OCI-LY7 (cell line): Measurements from ENCODE around the gene MEIG1. TPM values are rescaled to one million over a fixed set of nuclear protein-coding genes. Genes with fewer than 3 reads are reported as not detected.

ENCODE experiments used
- Bru-seq: library from RNA; stranded (reverse); fragments of 400-500 nt; gene quantifications from one replicate; lab custom pipeline; 2021; lab: Mats Ljungman, UMichigan
- BruChase-seq, 2 experiments: library from RNA; stranded (reverse); fragments of 400-500 nt; gene quantifications; one replicate each; lab custom pipeline; 2021; lab: Mats Ljungman, UMichigan
- BruUV-seq: library from RNA; stranded (reverse); fragments of 400-500 nt; replicated peaks from 2 replicates; lab custom pipeline; 2021; lab: Mats Ljungman, UMichigan
- CTCF ChIA-PET: fragments of 300-600 bp; sonication (Branson Sonifier 250); formaldehyde crosslinking; loops from one replicate; lab custom pipeline; 2022; ENCODE audit warnings: antibody characterized with exemption; ENCODE audit not compliant: unreplicated experiment; lab: Charles Lee
- POLR2A ChIA-PET: fragments of 300-600 bp; sonication (Branson Sonifier 250); formaldehyde crosslinking; loops from one replicate; lab custom pipeline; 2022; ENCODE audit warnings: antibody characterized with exemption; lab: Charles Lee
- DNase-seq: peaks from one replicate; pipeline ENCODE4 v3.0.0-alpha.2; 2015; ENCODE audit warnings: low spot score
- H2AFZ ChIP-seq: fragments of 200-600 bp; sonication (generic), shearing (Covaris generic); 2 replicates; pipeline ENCODE4 v1.6.1; 2014; ENCODE audit warnings: mild to moderate bottlenecking, antibody characterized with exemption, low read length, moderate library complexity
- H3K27ac ChIP-seq: fragments of 200-600 bp; sonication (generic); 2 replicates; pipeline ENCODE4 v1.5.1; 2014; ENCODE audit warnings: mixed run types, low read depth, mild to moderate bottlenecking, moderate library complexity, low read length, inconsistent platforms; ENCODE audit not compliant: poor library complexity, severe bottlenecking
- H3K36me3 ChIP-seq: fragments of 200-600 bp; sonication (generic); 2 replicates; pipeline ENCODE4 v1.6.1; 2014; ENCODE audit warnings: mild to moderate bottlenecking, antibody characterized with exemption, low read length, moderate library complexity, mixed read lengths; ENCODE audit not compliant: insufficient read depth
- H3K4me1 ChIP-seq: fragments of 200-600 bp; sonication (generic); 2 replicates; pipeline ENCODE4 v1.5.1; 2014; ENCODE audit warnings: mild to moderate bottlenecking, low read length; ENCODE audit not compliant: insufficient read depth, poor library complexity, severe bottlenecking
- H3K4me2 ChIP-seq: fragments of 200-600 bp; sonication (generic); 2 replicates; pipeline ENCODE4 v1.6.1; 2014; ENCODE audit warnings: mild to moderate bottlenecking, low read length
- H3K4me3 ChIP-seq: fragments of 200-600 bp; sonication (generic); 2 replicates; pipeline ENCODE4 v1.5.1; 2014; ENCODE audit warnings: mild to moderate bottlenecking, low read depth, low read length; ENCODE audit not compliant: poor library complexity, severe bottlenecking
- H3K79me2 ChIP-seq: fragments of 200-600 bp; sonication (generic); 2 replicates; pipeline ENCODE4 v1.6.1; 2016; ENCODE audit warnings: low read depth, mild to moderate bottlenecking, low read length, moderate library complexity, mixed read lengths; ENCODE audit not compliant: insufficient read depth
- H3K9me2 ChIP-seq: fragments of 200-600 bp; sonication (generic); 2 replicates; pipeline ENCODE4 v1.6.1; 2016; ENCODE audit warnings: mild to moderate bottlenecking, low read length, mixed read lengths; ENCODE audit not compliant: insufficient read depth
- H3K9me3 ChIP-seq: fragments of 200-600 bp; sonication (generic); 2 replicates; pipeline ENCODE4 v1.6.1; 2014; ENCODE audit warnings: mild to moderate bottlenecking, mixed run types, low read length, mixed read lengths
- H4K20me1 ChIP-seq: fragments of 200-600 bp; sonication (generic); 2 replicates; pipeline ENCODE4 v1.6.1; 2014; ENCODE audit warnings: mild to moderate bottlenecking, antibody characterized with exemption, low read length, moderate library complexity, mixed read lengths; ENCODE audit not compliant: insufficient read depth
- CTCF ChIP-seq: fragments of 200-600 bp; sonication (generic); conservative IDR thresholded peaks from 2 replicates; pipeline ENCODE4 v1.5.1; 2014; ENCODE audit warnings: mild to moderate bottlenecking, antibody characterized with exemption, low read length, moderate library complexity, mixed read lengths
- EZH2phosphoT487 ChIP-seq: fragments of 200-600 bp; sonication (generic); IDR thresholded peaks from 2 replicates; pipeline ENCODE4 v1.6.1; 2018; ENCODE audit warnings: low read depth, borderline replicate concordance, mild to moderate bottlenecking, mixed run types, antibody characterized with exemption, low read length, moderate library complexity, mixed read lengths
- intact Hi-C: fragments of 100-400 bp; cut with micrococcal nuclease; formaldehyde crosslinking; loops from one replicate; pipeline ENCODE4 v1.10.0; 2022; ENCODE audit not compliant: unreplicated experiment
- long read RNA-seq: library from polyadenylated mRNA; stranded (forward); transcript quantifications from one replicate; pipeline ENCODE4 v2.0.0, GENCODE V29; 2022
- total RNA-seq, 2 experiments: library from RNA; depleted of rRNA in 1 of 2; stranded (reverse); fragments of >200 nt in 1 of 2; shearing (Covaris generic) in 1 of 2; gene quantifications; 2 replicates each; pipeline ENCODE4 v1.2.3, GENCODE V29; 2014 to 2022

The MEIG1 gene, protein sequence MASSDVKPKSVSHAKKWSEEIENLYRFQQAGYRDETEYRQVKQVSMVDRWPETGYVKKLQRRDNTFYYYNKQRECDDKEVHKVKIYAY
- total RNA-seq (2014; rRNA removed; shearing (Covaris generic)), result 1.1 and 2.5 TPM in 2 replicates
- total RNA-seq (2022), result 1.7 and 2.7 TPM in 2 replicates
- Bru-seq, nascent RNA, result percentile 45 among the genes with signal in this experiment
- percentile 46 among the genes with signal in this experiment for BruChase-seq, experiment 1, labeled RNA remaining after a 6-hour chase
- percentile 44 among the genes with signal in this experiment for BruChase-seq, experiment 2, labeled RNA remaining after a 2-hour chase
- long read RNA-seq, partial matches to known transcripts, result 0 of 4 reads
- long read RNA-seq, other reads (novel, unspliced or antisense), result 1 of 4 reads

DNA sequence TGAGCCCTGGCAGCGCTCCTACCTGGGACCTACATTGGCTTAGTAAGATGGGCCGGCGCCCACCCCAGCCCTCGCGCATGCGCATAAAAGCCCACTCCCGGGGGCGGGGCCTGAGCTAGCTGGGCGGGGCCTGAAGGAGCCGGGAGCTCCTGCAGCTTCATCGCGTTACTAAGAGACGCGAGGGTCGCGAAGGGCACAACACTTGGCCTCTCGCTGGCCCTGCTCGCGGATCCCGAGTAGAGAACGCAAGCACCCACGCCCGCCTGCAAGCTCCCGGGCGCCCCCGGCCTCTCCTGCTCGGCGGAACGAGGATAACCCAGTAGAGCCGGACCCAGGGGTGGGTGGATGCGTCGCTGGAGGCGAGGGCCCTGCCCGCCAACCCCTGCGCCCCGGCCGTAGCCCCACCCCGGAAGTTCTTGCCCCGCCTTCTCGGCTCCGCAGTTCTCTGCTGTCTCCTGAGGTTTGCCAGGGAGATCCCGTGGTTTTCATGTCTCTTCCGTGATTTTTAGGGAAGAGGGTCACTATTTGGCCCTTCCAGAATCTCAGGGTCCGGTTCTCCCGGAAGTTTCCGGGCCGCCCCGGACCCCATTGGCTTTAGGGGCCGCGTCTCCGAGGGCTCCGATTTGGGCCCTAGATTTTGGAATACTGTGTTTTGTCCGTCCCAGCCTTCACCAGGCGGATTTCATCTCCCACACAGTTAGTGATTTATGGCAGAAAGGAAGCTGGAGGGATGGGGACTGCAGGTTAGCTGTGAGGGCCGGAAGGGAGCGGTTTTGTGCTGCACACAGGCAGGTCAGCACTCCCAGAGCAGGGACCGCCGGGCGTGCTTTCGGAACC is at the start of gene MEIG1:
Gene MEIG1 (plus strand): TSS at position 168 of the 837 bp plus-strand sequence. CDS start 7,081 bp downstream, outside the sequence.
- Histone ChIP-seq H4K20me1 (no peaks in the 10 kb centered on the region), H3K79me2 (no peaks in the 10 kb centered on the region), H3K27ac (peak within 1 kb of the TSS; percentile 94), H3K36me3 (no peaks in the 10 kb centered on the region), H3K4me2 (peak within 1 kb of the TSS; percentile 94), H3K9me3 (no peaks in the 10 kb centered on the region), H2AFZ (peak within 1 kb of the TSS; percentile 84), H3K4me3 (peak within 1 kb of the TSS; percentile 76), H3K4me1 (peaks cover 43% of the 10 kb centered on the region), H3K9me2 (no peaks in the 10 kb centered on the region)
- BruUV-seq, result TSS peak; percentile 89
- DNase-seq, result peak; percentile 93
- CTCF ChIA-PET, result interaction anchor here (0.7 to 1.5 kb wide), 2 partner anchors 13 to 412 kb away, joined by 5 to 6 read pairs; no protein-coding TSS in a partner anchor
- intact Hi-C loops, result loop anchor here (10.0 kb wide), 1 partner anchor 1615 kb away; the partner anchor contains the start of gene SEPHS1
- POLR2A ChIA-PET, result interaction anchor here (0.6 to 4.0 kb wide), 11 partner anchors 10 to 452 kb away, joined by 3 to 23 read pairs (median 4); partner anchors contain the start of genes CDNF, HSPA14, MSANTD7 and SUV39H2
- TF ChIP-seq CTCF, result no peak
- no peak for TF ChIP-seq EZH2phosphoT487

- H3K79me2 ChIP-seq, result peaks cover 25% of the 10 kb centered on the region; the same call in 1 of the 2 replicates
- no peak overlapping the region for H3K4me2 ChIP-seq
- H4K20me1 ChIP-seq, result no peaks in the 10 kb centered on the region
- intact Hi-C loops, result loop anchor here (5.0 kb wide), 1 partner anchor 49 kb away; no protein-coding TSS in a partner anchor
- POLR2A ChIA-PET, result interaction anchor here (1.0 kb wide), 1 partner anchor 25 kb away, joined by 4 read pairs; no protein-coding TSS in a partner anchor
- H3K9me2 ChIP-seq, result no peaks in the 10 kb centered on the region
- no peak overlapping the region for H2AFZ ChIP-seq
- H3K4me1 ChIP-seq, result no peaks in the 10 kb centered on the region
- no peak for DNase-seq
- CTCF ChIA-PET, result no interaction called here
- TF ChIP-seq CTCF (no peak), EZH2phosphoT487 (no peak)
- no TSS peak for BruUV-seq
- no peak overlapping the region for H3K27ac ChIP-seq
- peaks cover 100% of the 10 kb centered on the region for H3K36me3 ChIP-seq
- no peak overlapping the region for H3K4me3 ChIP-seq
- peaks cover 8% of the 10 kb centered on the region for H3K9me3 ChIP-seq
These were observed 48.2 kb upstream of the MEIG1 start for GRCh38 chr10:14910953-14911352.
